Neural cell (in vitro differentiated cells): ENCODE measurements around the gene PRSS21. TPM values are rescaled to one million over a fixed set of nuclear protein-coding genes. Genes with fewer than 3 reads are reported as not detected.

Experiments
- H2AFZ ChIP-seq: fragments of 200-600, 300-800 bp; sonication (generic), shearing (Covaris generic); 2 replicates; pipeline ENCODE4 v1.6.0; 2014; ENCODE audit warnings: low read depth, mild to moderate bottlenecking, antibody characterized with exemption, low read length, moderate library complexity
- H3F3A ChIP-seq: fragments of 200-600 bp; shearing (Covaris generic); 2 replicates; pipeline ENCODE4 v1.6.1; 2016; ENCODE audit warnings: mild to moderate bottlenecking, moderate library complexity, mixed read lengths, antibody characterized with exemption, low read length; ENCODE audit not compliant: insufficient read depth, poor library complexity, severe bottlenecking
- H3K27ac ChIP-seq: fragments of 200-600, 300-800 bp; sonication (generic), shearing (Covaris generic); 2 replicates; pipeline ENCODE4 v1.5.1; 2014; ENCODE audit warnings: mild to moderate bottlenecking, low read length, moderate library complexity
- H3K27me3 ChIP-seq: fragments of 300-800, 200-600 bp; sonication (generic), shearing (Covaris generic); 2 replicates; pipeline ENCODE4 v1.6.0; 2014; ENCODE audit warnings: mild to moderate bottlenecking, low read depth, low read length, moderate library complexity; ENCODE audit not compliant: insufficient read depth
- H3K36me3 ChIP-seq: fragments of 300-800, 200-600 bp; sonication (generic), shearing (Covaris generic); 2 replicates; pipeline ENCODE4 v1.5.1; 2014; ENCODE audit warnings: mild to moderate bottlenecking, antibody characterized with exemption, low read length, moderate library complexity; ENCODE audit not compliant: insufficient read depth
- H3K4me2 ChIP-seq: fragments of 300-800, 200-600 bp; sonication (generic), shearing (Covaris generic); 2 replicates; pipeline ENCODE4 v1.6.0; 2014; ENCODE audit warnings: mild to moderate bottlenecking, low read length
- H3K4me3 ChIP-seq: fragments of 300-800, 200-600 bp; sonication (generic), shearing (Covaris generic); 2 replicates; pipeline ENCODE4 v1.5.1; 2014; ENCODE audit warnings: mild to moderate bottlenecking, low read length, moderate library complexity
- H3K79me2 ChIP-seq: fragments of 200-600 bp; shearing (Covaris generic); replicated peaks from 2 replicates; pipeline ENCODE4 v1.6.0; 2014; ENCODE audit warnings: mild to moderate bottlenecking, low read length, moderate library complexity; ENCODE audit not compliant: insufficient read depth
- H3K9ac ChIP-seq: fragments of 300-800, 200-600 bp; sonication (generic), shearing (Covaris generic); 2 replicates; pipeline ENCODE4 v1.6.1; 2016; ENCODE audit warnings: mild to moderate bottlenecking, low read length, mixed read lengths
- H3K9me2 ChIP-seq: fragments of 200-600 bp; shearing (Covaris generic); 2 replicates; pipeline ENCODE4 v1.6.1; 2016; ENCODE audit warnings: mild to moderate bottlenecking, low read length, mixed read lengths; ENCODE audit not compliant: insufficient read depth
- H3K9me3 ChIP-seq: fragments of 200-600, 300-800 bp; sonication (generic), shearing (Covaris generic); 2 replicates; pipeline ENCODE4 v1.6.1; 2016; ENCODE audit warnings: mild to moderate bottlenecking, mixed run types, low read length, moderate library complexity, mixed read lengths
- H4K20me1 ChIP-seq: fragments of 200-600 bp; shearing (Covaris generic); 2 replicates; pipeline ENCODE4 v1.6.1; 2016; ENCODE audit warnings: mild to moderate bottlenecking, mixed run types; ENCODE audit not compliant: insufficient read depth
- EP300 ChIP-seq: fragments of 450-650 bp; conservative IDR thresholded peaks from 2 replicates; pipeline ENCODE4 v1.6.1; 2014; ENCODE audit warnings: antibody characterized with exemption, mild to moderate bottlenecking, moderate library complexity; ENCODE audit not compliant: poor library complexity, severe bottlenecking
- EZH2 ChIP-seq: fragments of 200-600, 300-800 bp; shearing (Covaris generic), sonication (generic); IDR thresholded peaks from 2 replicates; pipeline ENCODE4 v1.6.1; 2014; ENCODE audit warnings: antibody characterized with exemption, low read length, borderline replicate concordance, mild to moderate bottlenecking; ENCODE audit not compliant: insufficient read depth, poor library complexity, severe bottlenecking
- MXI1 ChIP-seq: fragments of 450-650 bp; conservative IDR thresholded peaks from 2 replicates; pipeline ENCODE4 v1.6.1; 2014; ENCODE audit warnings: antibody characterized with exemption, mild to moderate bottlenecking; ENCODE audit not compliant: poor library complexity, severe bottlenecking
- POLR2AphosphoS5 ChIP-seq: IDR thresholded peaks from 2 replicates; pipeline ENCODE4 v1.6.1; 2012
- RAD21 ChIP-seq: fragments of 450-650 bp; conservative IDR thresholded peaks from 2 replicates; pipeline ENCODE4 v1.6.1; 2014; ENCODE audit warnings: antibody characterized with exemption, mild to moderate bottlenecking, moderate library complexity
- SMC3 ChIP-seq: fragments of 450-650 bp; conservative IDR thresholded peaks from 2 replicates; pipeline ENCODE4 v1.6.1; 2014; ENCODE audit warnings: antibody characterized with exemption, mild to moderate bottlenecking, moderate library complexity; ENCODE audit not compliant: poor library complexity
- TAF1 ChIP-seq: IDR thresholded peaks from 2 replicates; pipeline ENCODE4 v1.6.1; 2012; ENCODE audit warnings: low read depth
- polyA plus RNA-seq: library from polyadenylated mRNA; depleted of rRNA; stranded (reverse); fragments of >200 nt; gene quantifications from 2 replicates; pipeline ENCODE4 v1.2.3, GENCODE V29; 2014
- TF ChIP-seq, protein P1 (sequence below): IDR thresholded peaks from 2 replicates; pipeline ENCODE4 v1.6.1; 2012; ENCODE audit warnings: borderline replicate concordance
- TF ChIP-seq, protein P2 (sequence below): fragments of 450-650 bp; IDR thresholded peaks from 2 replicates; pipeline ENCODE4 v1.5.1; 2014; ENCODE audit warnings: antibody characterized with exemption, mild to moderate bottlenecking, moderate library complexity; ENCODE audit not compliant: poor library complexity, severe bottlenecking

PRSS21 gene
- polyA plus RNA-seq, 1 donor from 2014 or later: not detected

- no peak within 1 kb of the TSS for H3K27ac ChIP-seq
- no peak for TF ChIP-seq POLR2AphosphoS5
- TF ChIP-seq EP300: no peak
- TF ChIP-seq SMC3: no peak
- no peak for TF ChIP-seq TAF1
- no peak for TF ChIP-seq EZH2
- TF ChIP-seq MXI1: no peak
- TF ChIP-seq, protein P1, sequence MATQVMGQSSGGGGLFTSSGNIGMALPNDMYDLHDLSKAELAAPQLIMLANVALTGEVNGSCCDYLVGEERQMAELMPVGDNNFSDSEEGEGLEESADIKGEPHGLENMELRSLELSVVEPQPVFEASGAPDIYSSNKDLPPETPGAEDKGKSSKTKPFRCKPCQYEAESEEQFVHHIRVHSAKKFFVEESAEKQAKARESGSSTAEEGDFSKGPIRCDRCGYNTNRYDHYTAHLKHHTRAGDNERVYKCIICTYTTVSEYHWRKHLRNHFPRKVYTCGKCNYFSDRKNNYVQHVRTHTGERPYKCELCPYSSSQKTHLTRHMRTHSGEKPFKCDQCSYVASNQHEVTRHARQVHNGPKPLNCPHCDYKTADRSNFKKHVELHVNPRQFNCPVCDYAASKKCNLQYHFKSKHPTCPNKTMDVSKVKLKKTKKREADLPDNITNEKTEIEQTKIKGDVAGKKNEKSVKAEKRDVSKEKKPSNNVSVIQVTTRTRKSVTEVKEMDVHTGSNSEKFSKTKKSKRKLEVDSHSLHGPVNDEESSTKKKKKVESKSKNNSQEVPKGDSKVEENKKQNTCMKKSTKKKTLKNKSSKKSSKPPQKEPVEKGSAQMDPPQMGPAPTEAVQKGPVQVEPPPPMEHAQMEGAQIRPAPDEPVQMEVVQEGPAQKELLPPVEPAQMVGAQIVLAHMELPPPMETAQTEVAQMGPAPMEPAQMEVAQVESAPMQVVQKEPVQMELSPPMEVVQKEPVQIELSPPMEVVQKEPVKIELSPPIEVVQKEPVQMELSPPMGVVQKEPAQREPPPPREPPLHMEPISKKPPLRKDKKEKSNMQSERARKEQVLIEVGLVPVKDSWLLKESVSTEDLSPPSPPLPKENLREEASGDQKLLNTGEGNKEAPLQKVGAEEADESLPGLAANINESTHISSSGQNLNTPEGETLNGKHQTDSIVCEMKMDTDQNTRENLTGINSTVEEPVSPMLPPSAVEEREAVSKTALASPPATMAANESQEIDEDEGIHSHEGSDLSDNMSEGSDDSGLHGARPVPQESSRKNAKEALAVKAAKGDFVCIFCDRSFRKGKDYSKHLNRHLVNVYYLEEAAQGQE: no peak
- no peak for TF ChIP-seq RAD21
- TF ChIP-seq, protein P2, sequence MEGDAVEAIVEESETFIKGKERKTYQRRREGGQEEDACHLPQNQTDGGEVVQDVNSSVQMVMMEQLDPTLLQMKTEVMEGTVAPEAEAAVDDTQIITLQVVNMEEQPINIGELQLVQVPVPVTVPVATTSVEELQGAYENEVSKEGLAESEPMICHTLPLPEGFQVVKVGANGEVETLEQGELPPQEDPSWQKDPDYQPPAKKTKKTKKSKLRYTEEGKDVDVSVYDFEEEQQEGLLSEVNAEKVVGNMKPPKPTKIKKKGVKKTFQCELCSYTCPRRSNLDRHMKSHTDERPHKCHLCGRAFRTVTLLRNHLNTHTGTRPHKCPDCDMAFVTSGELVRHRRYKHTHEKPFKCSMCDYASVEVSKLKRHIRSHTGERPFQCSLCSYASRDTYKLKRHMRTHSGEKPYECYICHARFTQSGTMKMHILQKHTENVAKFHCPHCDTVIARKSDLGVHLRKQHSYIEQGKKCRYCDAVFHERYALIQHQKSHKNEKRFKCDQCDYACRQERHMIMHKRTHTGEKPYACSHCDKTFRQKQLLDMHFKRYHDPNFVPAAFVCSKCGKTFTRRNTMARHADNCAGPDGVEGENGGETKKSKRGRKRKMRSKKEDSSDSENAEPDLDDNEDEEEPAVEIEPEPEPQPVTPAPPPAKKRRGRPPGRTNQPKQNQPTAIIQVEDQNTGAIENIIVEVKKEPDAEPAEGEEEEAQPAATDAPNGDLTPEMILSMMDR: no peak
- H3K27me3 ChIP-seq: peaks cover 40% of the 10 kb centered on the region
- no peaks in the 10 kb centered on the region for H3K36me3 ChIP-seq
- H3K4me3 ChIP-seq: no peak within 1 kb of the TSS
- H4K20me1 ChIP-seq: no peaks in the 10 kb centered on the region
- no peaks in the 10 kb centered on the region for H3K79me2 ChIP-seq
- H2AFZ ChIP-seq: no peak within 1 kb of the TSS
- H3F3A ChIP-seq: no peaks in the 10 kb centered on the region
- no peak within 1 kb of the TSS for H3K9ac ChIP-seq
- H3K9me2 ChIP-seq: no peaks in the 10 kb centered on the region
- no peaks in the 10 kb centered on the region for H3K9me3 ChIP-seq
- H3K4me2 ChIP-seq: no peak within 1 kb of the TSS
Measured at GRCh38 chr16:2857451-2858244, 40.6 kb downstream of the PRSS21 start, which contains the start of gene PRSS22. PRSS22 (minus strand) TSS chr16:2858170; CDS start chr16:2858104, 66 bp downstream.

GRCh38 chr16:2858245-2859025, 41.4 kb downstream of the PRSS21 start:
- Histone ChIP-seq H3K27ac (no peak overlapping the region), H4K20me1 (no peaks in the 10 kb centered on the region), H3K4me2 (no peak overlapping the region), H3K36me3 (no peaks in the 10 kb centered on the region), H3K27me3 (peaks cover 40% of the 10 kb centered on the region), H3F3A (no peaks in the 10 kb centered on the region), H3K9ac (no peak overlapping the region), H3K79me2 (no peaks in the 10 kb centered on the region), H3K4me3 (no peak overlapping the region), H3K9me3 (no peaks in the 10 kb centered on the region), H2AFZ (no peak overlapping the region), H3K9me2 (no peaks in the 10 kb centered on the region)
- TF ChIP-seq, protein P2: no peak
